HG03045 (cell line): Measurements from ENCODE around the gene UBE2G1.
"Not testable (repeated sequence)": the region's sequence is repeated elsewhere in the genome, so short reads cannot be mapped to it uniquely, and the experiment has no call there.

Experiments used
- ATAC-seq: cut with Tn5 transposase; IDR thresholded peaks from one replicate; pipeline ENCODE4 v1.9.1; 2021; ENCODE audit warnings: mild to moderate bottlenecking, moderate library complexity; ENCODE audit not compliant: unreplicated experiment

Gene UBE2G1

GRCh38 chr17:4366327-4367063, at the start of gene UBE2G1:
Gene UBE2G1 (minus strand): TSS chr17:4366675. CDS start chr17:4366316, 359 bp downstream.
- peak; percentile 80 for ATAC-seq

GRCh38 chr17:4412933-4413831, 46.7 kb upstream of the UBE2G1 start:
- peak; percentile 68 for ATAC-seq

- ATAC-seq: no peak
Observed at GRCh38 chr17:4411201-4411600, 44.7 kb upstream of the UBE2G1 start.

GRCh38 chr17:4409659-4410058, 43.2 kb upstream of the UBE2G1 start:
- ATAC-seq: no peak

- no peak for ATAC-seq
Observed at GRCh38 chr17:4407851-4408250, 41.4 kb upstream of the UBE2G1 start.

- ATAC-seq: no peak
Observed at GRCh38 chr17:4407216-4407615, 40.7 kb upstream of the UBE2G1 start.

- ATAC-seq: no peak
Observed at GRCh38 chr17:4406386-4406785, 39.9 kb upstream of the UBE2G1 start.

- ATAC-seq: no peak
Observed at GRCh38 chr17:4405699-4406098, 39.2 kb upstream of the UBE2G1 start.

- ATAC-seq: no peak
Observed at GRCh38 chr17:4405038-4405669, 38.7 kb upstream of the UBE2G1 start.

- ATAC-seq: no peak
Observed at GRCh38 chr17:4397840-4398239, 31.4 kb upstream of the UBE2G1 start.

- ATAC-seq: no peak
Observed at GRCh38 chr17:4395111-4395478, 28.6 kb upstream of the UBE2G1 start.

- ATAC-seq: no peak
Observed at GRCh38 chr17:4394208-4395110, 28.0 kb upstream of the UBE2G1 start.

- no peak for ATAC-seq
Observed at GRCh38 chr17:4393806-4394205, 27.3 kb upstream of the UBE2G1 start.

- no peak for ATAC-seq
Observed at GRCh38 chr17:4389079-4389478, 22.6 kb upstream of the UBE2G1 start.

- ATAC-seq: no peak
Observed at GRCh38 chr17:4387137-4387536, 20.7 kb upstream of the UBE2G1 start.

- ATAC-seq: no peak
Observed at GRCh38 chr17:4386406-4386805, 19.9 kb upstream of the UBE2G1 start.

- ATAC-seq: no peak
Observed at GRCh38 chr17:4381690-4382671, 15.5 kb upstream of the UBE2G1 start.

- no peak for ATAC-seq
Observed at GRCh38 chr17:4378626-4379025, 12.2 kb upstream of the UBE2G1 start.

- not testable (repeated sequence) for ATAC-seq
Observed at GRCh38 chr17:4377247-4377646, 10.8 kb upstream of the UBE2G1 start.
